ENCODE data around the gene PLA2G4A.

DNA sequence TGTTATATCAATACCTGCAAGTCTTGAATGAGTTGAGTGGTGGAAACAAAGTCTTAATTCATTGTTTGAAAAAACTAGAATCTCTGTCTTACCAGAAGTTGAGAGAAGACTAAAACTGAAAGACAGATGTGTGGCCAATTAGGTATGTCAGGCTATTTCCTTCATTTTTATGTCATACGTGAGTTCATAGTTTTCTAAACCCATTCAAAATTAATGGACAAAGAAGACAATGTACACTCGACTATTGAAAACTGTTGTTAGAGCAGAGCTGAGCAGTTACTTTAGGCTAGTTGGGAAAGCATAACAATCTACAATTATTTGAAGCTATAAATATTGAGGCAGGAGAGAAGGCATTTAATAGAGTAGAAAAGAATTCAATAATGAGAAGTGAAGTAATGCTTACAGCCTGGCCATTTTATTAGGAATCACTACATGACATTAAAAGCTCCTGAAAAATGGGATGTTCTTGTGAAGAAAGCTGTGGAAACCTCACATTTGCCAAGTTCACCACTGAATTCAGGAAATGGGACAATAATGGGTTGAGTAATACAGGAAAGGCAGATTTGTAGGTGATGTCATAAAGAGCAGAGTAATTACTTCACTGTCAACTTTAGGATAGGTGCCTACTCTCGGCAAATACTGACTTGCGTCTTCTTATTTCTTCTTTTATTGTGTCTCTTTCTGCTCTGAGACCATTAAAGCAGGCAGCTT, 204.4 kb downstream of the PLA2G4A start:
- TF ChIP-seq CTCF (conservative IDR thresholded peaks at IDR 0.05 in 1 of 2, IDR thresholded peaks at IDR 0.05 in 1 of 2; ENCODE audit: low read depth in 1 of 2, low read length in 2 of 2): no peak
- no peak for TF ChIP-seq EZH2 (IDR thresholded peaks at IDR 0.05; ENCODE audit: low read length, missing control alignments)

Data from fibroblast of lung (primary cell).